MM.1S (cell line): Measurements from ENCODE around the gene NFIX.
A peak's percentile ranks its signal among the peaks of the same experiment; 100 is the strongest.

ENCODE experiments used
- DNase-seq: peaks from one replicate; pipeline ENCODE4 v3.0.0-alpha.2; 2015
- H2AFZ ChIP-seq: fragments of 300-600 bp; sonication (generic); 2 replicates; pipeline ENCODE4 v1.6.0; 2016; ENCODE audit warnings: antibody characterized with exemption, low read length
- H3F3A ChIP-seq: fragments of 300-600 bp; sonication (generic); 2 replicates; pipeline ENCODE4 v1.6.1; 2016; ENCODE audit warnings: mild to moderate bottlenecking, antibody characterized with exemption, low read length, moderate library complexity, mixed read lengths; ENCODE audit not compliant: insufficient read depth
- H3K27ac ChIP-seq: fragments of 300-600 bp; sonication (generic); 2 replicates; pipeline ENCODE4 v1.5.1; 2016; ENCODE audit warnings: mild to moderate bottlenecking, low read length
- H3K27me3 ChIP-seq: fragments of 300-600 bp; sonication (generic); replicated peaks from 2 replicates; pipeline ENCODE4 v1.6.0; 2016; ENCODE audit warnings: low read length; ENCODE audit not compliant: insufficient read depth
- H3K36me3 ChIP-seq: fragments of 300-600 bp; sonication (generic); replicated peaks from 2 replicates; pipeline ENCODE4 v1.6.1; 2016; ENCODE audit warnings: mild to moderate bottlenecking, low read length, mixed read lengths; ENCODE audit not compliant: insufficient read depth
- H3K4me1 ChIP-seq: fragments of 300-600 bp; sonication (generic); 2 replicates; pipeline ENCODE4 v1.6.1; 2016; ENCODE audit warnings: low read length, mixed read lengths
- H3K4me2 ChIP-seq: fragments of 300-600 bp; sonication (generic); 2 replicates; pipeline ENCODE4 v1.6.0; 2016; ENCODE audit warnings: low read depth, low read length
- H3K4me3 ChIP-seq: fragments of 300-600 bp; sonication (generic); 2 replicates; pipeline ENCODE4 v1.5.1; 2016; ENCODE audit warnings: low read length, mixed read lengths
- H3K79me2 ChIP-seq: fragments of 300-600 bp; sonication (generic); 2 replicates; pipeline ENCODE4 v1.6.1; 2016; ENCODE audit warnings: mixed run types, low read length, mixed read lengths
- H3K9ac ChIP-seq: fragments of 300-600 bp; sonication (generic); 2 replicates; pipeline ENCODE4 v1.6.1; 2016; ENCODE audit warnings: low read length, mixed read lengths
- H3K9me2 ChIP-seq: fragments of 300-600 bp; sonication (generic); replicated peaks from 2 replicates; pipeline ENCODE4 v1.6.1; 2016; ENCODE audit warnings: mild to moderate bottlenecking, low read length, mixed read lengths; ENCODE audit not compliant: insufficient read depth
- H3K9me3 ChIP-seq: fragments of 300-600 bp; sonication (generic); replicated peaks from 2 replicates; pipeline ENCODE4 v1.6.1; 2016; ENCODE audit warnings: mild to moderate bottlenecking, low read length, mixed read lengths; ENCODE audit not compliant: insufficient read depth
- H4K20me1 ChIP-seq: fragments of 300-600 bp; sonication (generic); 2 replicates; pipeline ENCODE4 v1.6.1; 2016; ENCODE audit warnings: mild to moderate bottlenecking, low read length, moderate library complexity, mixed read lengths; ENCODE audit not compliant: insufficient read depth
- CTCF ChIP-seq: fragments of 300-600 bp; sonication (generic); IDR thresholded peaks from 2 replicates; pipeline ENCODE4 v1.5.1; 2016; ENCODE audit warnings: antibody characterized with exemption, low read length, mixed read lengths
- EZH2 ChIP-seq: fragments of 300-600 bp; sonication (generic); optimal IDR thresholded peaks from 2 replicates; pipeline ENCODE3; 2017; ENCODE audit warnings: low read depth, mild to moderate bottlenecking, antibody characterized with exemption, low read length, mixed read lengths
- EZH2phosphoT487 ChIP-seq: fragments of 300-600 bp; sonication (generic); IDR thresholded peaks from 2 replicates; pipeline ENCODE4 v1.6.1; 2018; ENCODE audit warnings: antibody characterized with exemption, low read length

NFIX gene

GRCh38 chr19:13010992-13011652 lies 15.8 kb downstream of the NFIX start:
- Histone ChIP-seq H3K4me3 (no peak overlapping the region), H3F3A (no peaks in the 10 kb centered on the region), H3K79me2 (no peaks in the 10 kb centered on the region), H3K4me1 (no peaks in the 10 kb centered on the region), H3K4me2 (no peak overlapping the region), H3K9ac (no peak overlapping the region), H3K27me3 (peaks cover 98% of the 10 kb centered on the region), H3K9me2 (no peaks in the 10 kb centered on the region), H4K20me1 (no peaks in the 10 kb centered on the region), H2AFZ (no peak overlapping the region), H3K36me3 (no peaks in the 10 kb centered on the region), H3K27ac (no peak overlapping the region), H3K9me3 (no peaks in the 10 kb centered on the region)
- no peak for DNase-seq
- TF ChIP-seq EZH2 (no peak), CTCF (no peak), EZH2phosphoT487 (no peak)

GRCh38 chr19:13011653-13012389 lies 16.5 kb downstream of the NFIX start:
- H3K9me3 ChIP-seq = no peaks in the 10 kb centered on the region
- DNase-seq = no peak
- no peaks in the 10 kb centered on the region for H3K4me1 ChIP-seq
- no peak overlapping the region for H2AFZ ChIP-seq
- no peak overlapping the region for H3K4me3 ChIP-seq
- peaks cover 98% of the 10 kb centered on the region for H3K27me3 ChIP-seq
- no peaks in the 10 kb centered on the region for H3K79me2 ChIP-seq
- no peaks in the 10 kb centered on the region for H3K9me2 ChIP-seq
- TF ChIP-seq EZH2 (no peak), EZH2phosphoT487 (no peak), CTCF (no peak)
- no peak overlapping the region for H3K4me2 ChIP-seq
- H4K20me1 ChIP-seq = no peaks in the 10 kb centered on the region
- no peaks in the 10 kb centered on the region for H3K36me3 ChIP-seq
- H3K9ac ChIP-seq = no peak overlapping the region
- H3K27ac ChIP-seq = no peak overlapping the region
- H3F3A ChIP-seq = no peaks in the 10 kb centered on the region

- Histone ChIP-seq H4K20me1 (no peaks in the 10 kb centered on the region), H3K9me2 (no peaks in the 10 kb centered on the region), H3K27me3 (peaks cover 98% of the 10 kb centered on the region), H2AFZ (no peak overlapping the region), H3K27ac (no peak overlapping the region), H3K4me3 (no peak overlapping the region), H3K36me3 (no peaks in the 10 kb centered on the region), H3K9me3 (no peaks in the 10 kb centered on the region), H3F3A (no peaks in the 10 kb centered on the region), H3K4me2 (peak overlapping the region; percentile 68), H3K4me1 (no peaks in the 10 kb centered on the region), H3K79me2 (no peaks in the 10 kb centered on the region), H3K9ac (no peak overlapping the region)
- TF ChIP-seq CTCF (no peak), EZH2phosphoT487 (no peak), EZH2 (no peak)
- DNase-seq = no peak
These were observed 17.1 kb downstream of the NFIX start for GRCh38 chr19:13012390-13012689.
